Activated B cell treated with CpG ODN at 0.5 μM for 24 hours (primary cell): ENCODE measurements around the gene GALNTL6. TPM values are rescaled to one million over a fixed set of nuclear protein-coding genes. Genes with fewer than 3 reads are reported as not detected.
"Not testable (repeated sequence)": the region's sequence is repeated elsewhere in the genome, so short reads cannot be mapped to it uniquely, and the experiment has no call there.

Experiments used
- ATAC-seq: fragments of 200-7000 bp; cut with Tn5 transposase; one replicate; pipeline ENCODE4 v1.10.0; 2021; ENCODE audit warnings: low read depth, mild to moderate bottlenecking, moderate library complexity
- CTCF ChIA-PET: fragments of 350-600 bp; sonication (Branson Sonifier 250); formaldehyde crosslinking; loops from one replicate; lab custom pipeline; 2021; ENCODE audit warnings: antibody characterized with exemption; lab: Charles Lee
- POLR2A ChIA-PET: fragments of 350-600 bp; sonication (Branson Sonifier 250); formaldehyde crosslinking; loops from one replicate; lab custom pipeline; 2021; ENCODE audit warnings: antibody characterized with exemption; lab: Charles Lee
- DNase-seq: peaks from one replicate; pipeline ENCODE4 v3.0.0; 2022
- H3K27ac Mint-ChIP-seq: one replicate; pipeline ENCODE4 v1.8.0; 2020; ENCODE audit warnings: mixed read lengths
- H3K27me3 Mint-ChIP-seq: one replicate; pipeline ENCODE4 v1.8.0; 2021; ENCODE audit warnings: mixed read lengths
- H3K36me3 Mint-ChIP-seq: one replicate; pipeline ENCODE4 v1.8.0; 2021; ENCODE audit warnings: low read depth, mixed read lengths
- H3K4me1 Mint-ChIP-seq: one replicate; pipeline ENCODE4 v1.8.0; 2021; ENCODE audit warnings: mixed read lengths
- H3K4me3 Mint-ChIP-seq: one replicate; pipeline ENCODE4 v1.8.0; 2020; ENCODE audit warnings: mild to moderate bottlenecking, mixed read lengths
- H3K9me3 Mint-ChIP-seq: one replicate; pipeline ENCODE4 v1.8.0; 2020; ENCODE audit warnings: mixed read lengths
- intact Hi-C: fragments of 100-400 bp; cut with micrococcal nuclease; formaldehyde crosslinking; loops from one replicate; pipeline ENCODE4 v1.15.1; 2024
- total RNA-seq: library from RNA; stranded (reverse); gene quantifications from 2 replicates; pipeline ENCODE4 v1.2.3, GENCODE V29; 2022
- TF ChIP-seq, protein P1 (sequence below): fragments of 200-600 bp; IDR thresholded peaks from one replicate; pipeline ENCODE4 v1.8.0; 2022; ENCODE audit warnings: antibody characterized with exemption, mild to moderate bottlenecking

The GALNTL6 gene
- total RNA-seq, 1 donor from 2014 or later, result 0.20 TPM

DNA sequence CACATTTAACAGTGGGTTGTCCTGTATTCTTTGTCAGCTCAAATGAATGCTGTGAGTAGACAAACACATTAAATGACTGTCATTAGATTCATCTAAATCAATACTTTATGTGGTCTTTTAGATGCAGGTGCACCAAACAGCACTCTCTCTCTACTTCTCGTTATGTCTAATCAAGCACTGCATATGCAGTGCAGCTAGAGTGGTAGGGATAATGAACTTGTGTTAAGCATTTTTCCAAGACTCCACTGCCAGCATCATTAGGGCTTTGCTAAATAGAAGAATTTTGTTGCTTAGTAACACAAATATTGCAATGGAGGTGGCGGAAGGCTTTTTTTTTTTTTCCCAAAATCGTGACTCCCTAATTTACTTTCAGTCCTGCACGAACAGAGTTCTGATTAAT, 908.5 kb downstream of the GALNTL6 start:
- ChIA-PET POLR2A (no interaction called here), CTCF (no interaction called here)
- H3K9me3 Mint-ChIP-seq, result peaks cover 5% of the 10 kb centered on the region
- H3K4me1 Mint-ChIP-seq, result no peaks in the 10 kb centered on the region
- DNase-seq, result no peak
- no peaks in the 10 kb centered on the region for H3K27me3 Mint-ChIP-seq
- TF ChIP-seq, protein P1, sequence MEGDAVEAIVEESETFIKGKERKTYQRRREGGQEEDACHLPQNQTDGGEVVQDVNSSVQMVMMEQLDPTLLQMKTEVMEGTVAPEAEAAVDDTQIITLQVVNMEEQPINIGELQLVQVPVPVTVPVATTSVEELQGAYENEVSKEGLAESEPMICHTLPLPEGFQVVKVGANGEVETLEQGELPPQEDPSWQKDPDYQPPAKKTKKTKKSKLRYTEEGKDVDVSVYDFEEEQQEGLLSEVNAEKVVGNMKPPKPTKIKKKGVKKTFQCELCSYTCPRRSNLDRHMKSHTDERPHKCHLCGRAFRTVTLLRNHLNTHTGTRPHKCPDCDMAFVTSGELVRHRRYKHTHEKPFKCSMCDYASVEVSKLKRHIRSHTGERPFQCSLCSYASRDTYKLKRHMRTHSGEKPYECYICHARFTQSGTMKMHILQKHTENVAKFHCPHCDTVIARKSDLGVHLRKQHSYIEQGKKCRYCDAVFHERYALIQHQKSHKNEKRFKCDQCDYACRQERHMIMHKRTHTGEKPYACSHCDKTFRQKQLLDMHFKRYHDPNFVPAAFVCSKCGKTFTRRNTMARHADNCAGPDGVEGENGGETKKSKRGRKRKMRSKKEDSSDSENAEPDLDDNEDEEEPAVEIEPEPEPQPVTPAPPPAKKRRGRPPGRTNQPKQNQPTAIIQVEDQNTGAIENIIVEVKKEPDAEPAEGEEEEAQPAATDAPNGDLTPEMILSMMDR, result no peak
- no peaks in the 10 kb centered on the region for H3K36me3 Mint-ChIP-seq
- intact Hi-C loops, result no loop called here
- ATAC-seq, result no peak
- no peak overlapping the region for H3K27ac Mint-ChIP-seq
- no peak overlapping the region for H3K4me3 Mint-ChIP-seq

DNA sequence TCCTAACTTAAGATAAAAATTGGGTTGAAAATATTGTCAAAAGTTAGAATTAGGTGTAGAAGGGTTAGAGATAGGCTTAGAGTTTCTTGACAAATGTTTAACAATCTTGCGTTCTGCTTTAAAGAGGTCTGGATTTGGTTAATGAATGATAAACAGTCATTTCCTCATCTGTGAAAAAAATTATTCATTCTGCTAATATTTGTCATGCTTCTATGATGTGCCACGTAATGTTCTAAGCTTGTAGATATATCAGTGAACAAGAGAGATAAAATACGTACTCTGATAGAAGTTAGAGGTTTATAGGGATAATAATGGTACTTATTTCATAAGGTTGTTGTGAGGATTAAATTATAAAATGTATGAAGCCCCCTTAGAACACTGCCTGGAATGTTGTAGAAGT, 912.4 kb downstream of the GALNTL6 start:
- ChIA-PET CTCF (no interaction called here), POLR2A (no interaction called here)
- Mint-ChIP-seq H3K27ac (no peak overlapping the region), H3K4me1 (no peaks in the 10 kb centered on the region), H3K36me3 (no peaks in the 10 kb centered on the region), H3K27me3 (no peaks in the 10 kb centered on the region), H3K4me3 (no peak overlapping the region), H3K9me3 (peaks cover 4% of the 10 kb centered on the region)
- ATAC-seq (no peak), DNase-seq (no peak)
- TF ChIP-seq, protein P1, result no peak
- intact Hi-C loops, result no loop called here

DNA sequence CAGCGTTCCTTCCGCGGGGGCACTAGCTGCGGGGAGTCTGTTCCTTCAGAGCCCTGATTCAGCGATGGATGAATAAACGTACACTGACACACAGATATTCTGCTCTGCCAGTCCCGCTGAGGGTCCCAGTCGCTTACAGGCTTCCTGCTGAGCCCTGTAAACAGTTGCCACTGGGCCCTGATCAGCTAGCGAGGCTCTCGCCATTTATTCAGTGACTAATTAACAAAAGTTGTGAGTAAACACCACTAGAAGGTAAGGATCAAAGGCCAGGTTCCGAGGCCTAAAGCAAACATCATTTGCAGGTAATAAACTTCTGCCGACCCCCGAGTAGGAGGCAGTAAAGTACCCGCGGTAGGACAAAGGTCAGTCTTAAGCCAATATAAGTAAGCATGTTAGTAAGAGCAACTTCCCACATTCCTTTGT, 912.8 kb downstream of the GALNTL6 start:
- no peaks in the 10 kb centered on the region for H3K27me3 Mint-ChIP-seq
- no peak overlapping the region for H3K27ac Mint-ChIP-seq
- peaks cover 4% of the 10 kb centered on the region for H3K9me3 Mint-ChIP-seq
- intact Hi-C loops, result no loop called here
- CTCF ChIA-PET, result no interaction called here
- ATAC-seq, result no peak
- no peak overlapping the region for H3K4me3 Mint-ChIP-seq
- TF ChIP-seq, protein P1, result no peak
- POLR2A ChIA-PET, result no interaction called here
- DNase-seq, result no peak
- no peaks in the 10 kb centered on the region for H3K4me1 Mint-ChIP-seq
- H3K36me3 Mint-ChIP-seq, result no peaks in the 10 kb centered on the region

DNA sequence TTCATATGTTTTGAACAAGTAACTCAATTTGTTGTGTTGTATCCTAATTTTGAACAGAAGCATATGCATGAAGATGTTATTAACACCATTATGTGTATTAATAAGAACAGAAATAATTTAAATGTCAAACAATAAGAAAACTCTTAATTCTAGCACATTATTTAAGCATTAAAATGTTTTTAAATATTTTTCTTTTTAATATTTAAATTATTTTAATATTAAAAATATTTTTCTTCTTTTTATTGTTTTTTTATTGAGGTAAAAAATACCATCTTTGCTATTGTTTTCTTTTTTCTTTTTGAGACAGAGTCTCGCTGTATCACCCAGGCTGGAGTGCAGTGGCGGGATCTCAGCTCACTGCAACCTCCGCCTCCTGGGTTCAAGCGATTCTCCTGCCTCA, 914.4 kb downstream of the GALNTL6 start:
- TF ChIP-seq, protein P1, result no peak
- no peak for DNase-seq

DNA sequence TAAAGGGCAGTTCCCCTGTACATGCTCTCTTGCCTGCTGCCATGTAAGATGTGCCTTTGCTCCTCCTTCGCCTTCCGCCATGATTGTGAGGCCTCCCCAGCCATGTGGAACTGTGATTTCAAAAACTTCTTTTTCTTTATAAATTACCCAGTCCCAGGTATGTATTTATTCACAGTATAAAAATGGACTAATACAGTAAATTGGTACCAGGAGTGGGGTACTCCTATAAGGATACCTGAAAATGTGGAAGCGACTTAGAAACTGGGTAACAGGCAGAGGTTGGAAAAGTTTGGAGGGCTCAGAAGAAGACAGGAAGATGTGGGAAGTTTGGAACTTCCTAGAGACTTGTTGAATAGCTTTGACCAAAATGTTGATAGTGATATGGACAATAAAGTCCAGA, 920.4 kb downstream of the GALNTL6 start:
- peaks cover 34% of the 10 kb centered on the region for H3K9me3 Mint-ChIP-seq
- CTCF ChIA-PET, H3K4me3 Mint-ChIP-seq, H3K36me3 Mint-ChIP-seq, H3K4me1 Mint-ChIP-seq, POLR2A ChIA-PET, H3K27me3 Mint-ChIP-seq, ATAC-seq, intact Hi-C loops, H3K27ac Mint-ChIP-seq, DNase-seq: not testable (repeated sequence)

More for the DNA sequence above, 914.4 kb downstream of the GALNTL6 start:
- Mint-ChIP-seq H3K27ac (no peak overlapping the region), H3K4me1 (no peaks in the 10 kb centered on the region), H3K36me3 (no peaks in the 10 kb centered on the region), H3K27me3 (no peaks in the 10 kb centered on the region), H3K9me3 (peaks cover 4% of the 10 kb centered on the region), H3K4me3 (no peak overlapping the region)
- ATAC-seq, result no peak
- CTCF ChIA-PET, result no interaction called here
- POLR2A ChIA-PET, result no interaction called here
- intact Hi-C loops, result no loop called here

DNA sequence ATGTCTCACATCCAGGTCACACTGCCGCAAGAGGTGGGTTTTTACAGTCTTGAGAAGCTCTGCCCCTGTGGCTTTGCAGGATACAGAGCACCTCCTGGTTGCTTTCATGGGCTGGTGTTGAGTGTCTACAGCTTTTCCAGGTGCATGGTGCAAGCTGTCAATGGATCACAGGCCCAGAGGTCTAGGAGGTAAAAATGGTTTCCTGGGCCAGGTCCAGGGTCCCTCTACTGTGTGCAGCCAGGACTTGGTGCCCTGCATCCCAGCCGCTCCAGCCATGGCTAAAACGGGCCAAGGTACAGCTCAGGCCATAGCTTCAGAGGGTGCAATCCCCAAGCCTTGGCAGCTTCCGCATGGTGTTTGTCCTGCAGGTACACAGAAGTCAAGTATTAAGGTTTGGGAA, 921.4 kb downstream of the GALNTL6 start:
- no peaks in the 10 kb centered on the region for H3K27me3 Mint-ChIP-seq
- no peak for ATAC-seq
- TF ChIP-seq, protein P1, result no peak
- CTCF ChIA-PET, result no interaction called here
- POLR2A ChIA-PET, result no interaction called here
- no peak for DNase-seq
- no peak overlapping the region for H3K4me3 Mint-ChIP-seq
- H3K27ac Mint-ChIP-seq, result no peak overlapping the region
- peaks cover 2% of the 10 kb centered on the region for H3K36me3 Mint-ChIP-seq
- intact Hi-C loops, result no loop called here
- H3K9me3 Mint-ChIP-seq, result peaks cover 34% of the 10 kb centered on the region
- no peaks in the 10 kb centered on the region for H3K4me1 Mint-ChIP-seq
